Pancreas (tissue), 10 donors: ENCODE data around the gene NR1I3. TPM values are rescaled to one million over a fixed set of nuclear protein-coding genes. Genes with fewer than 3 reads are reported as not detected.
A peak's percentile ranks its signal among the peaks of the same experiment; 100 is the strongest.

ENCODE experiments used
- ATAC-seq, 4 donors: fragments of 200-7000 bp; cut with Tn5 transposase; one replicate each; pipeline versions ENCODE4 v1.8.0 to v1.9.1; 2020; ENCODE audit warnings: mild to moderate bottlenecking in 4 of 4, moderate library complexity in 4 of 4
- DNase-seq, 6 donors: peaks; one replicate each; pipeline ENCODE4 v3.0.0-alpha.2; 2020
- FAIRE-seq: peaks from 2 replicates; lab custom pipeline; 2012; peaks lifted over from hg19 to GRCh38; lab: Jason Lieb, UNC
- H3K27ac ChIP-seq, 4 donors: fragments of 200-600 bp; sonication (generic); 1 replicate in 3 of 4; 2 replicates in 1 of 4; pipeline versions ENCODE4 v1.5.0 to v1.8.0; 2020
- H3K27me3 ChIP-seq, 4 donors: fragments of 200-600 bp; one replicate each; pipeline ENCODE4 v1.8.0; 2021
- H3K36me3 ChIP-seq, 3 donors: fragments of 200-600 bp; sonication (generic) in 1 of 3; one replicate each; pipeline versions ENCODE4 v1.5.0 to v1.8.0; 2020 to 2021
- H3K4me1 ChIP-seq, 3 donors: fragments of 200-600 bp; one replicate each; pipeline ENCODE4 v1.8.0; 2021
- H3K4me3 ChIP-seq, 4 donors: fragments of 200-600 bp; sonication (generic) in 2 of 4; one replicate each; pipeline versions ENCODE4 v1.5.0 to v1.8.0; 2020 to 2021
- H3K9me3 ChIP-seq, 4 donors: fragments of 200-600 bp; one replicate each; pipeline ENCODE4 v1.8.0; 2021
- CTCF ChIP-seq, 4 donors: fragments of 200-600 bp; sonication (generic) in 3 of 4; IDR thresholded peaks; one replicate each; pipeline versions ENCODE4 v1.5.0 to v1.8.0; 2021; ENCODE audit warnings: antibody characterized with exemption in 4 of 4
- WGBS, 2 donors: extraction: QIAGEN DNeasy Blood & Tissue Kit; methylation state at CpG; one replicate each; pipeline ENCODE4 v1.1.7; 2013; 5-methylcytosine and 5-hydroxymethylcytosine counted together
- intact Hi-C, 3 donors: fragments of 100-400 bp; cut with DNase I; formaldehyde crosslinking; loops; one replicate each; pipeline versions ENCODE4 v1.11.1 to v1.14.2; 2022
- polyA plus RNA-seq, 2 donors: library from polyadenylated mRNA; stranded (reverse); fragments of 200-250 nt; gene quantifications; one replicate each; pipeline ENCODE4 v1.2.3, GENCODE V29; 2013
- total RNA-seq, 6 donors: library from RNA; stranded (reverse); fragmentation: NEBNext Ultra II Directional in 4 of 6; extraction: Animal tissue kit (Norgen Biotek cat#: 25700) in 4 of 6; gene quantifications; one replicate each; pipeline versions ENCODE4 v1.2.1 to v1.2.4, GENCODE V29; 2021 to 2023
- donor health status: healthy with polysubstance abuse.
- donor health status: DM: no; HTN: no; CAD: no; lungs with moderate emphysema.
- donor health status: DM: no; HTN: no; CAD: no.
- donor health status: control.
- donor health status: control.
- donor health status: Bipolar disorder and iron deficiency.
- donor health status: DM: yes; HTN: yes; CAD: no.
- donor health status: DM: no; HTN: no; CAD: no.
- donor health status: DM: no; HTN: no; CAD: no.
- donor health status: DM: yes; HTN: yes; CAD: no.

Gene NR1I3
- total and polyA plus RNA-seq, 8 donors: 0.15 TPM; not detected in 7

- Histone ChIP-seq H3K36me3 (no peaks in the 10 kb centered on the region), H3K27me3 (no peaks in the 10 kb centered on the region), H3K4me3 (no peak overlapping the region), H3K9me3 (no peaks in the 10 kb centered on the region), H3K4me1 (no peaks in the 10 kb centered on the region), H3K27ac (no peak overlapping the region)
- no peak for FAIRE-seq
- no peak for TF ChIP-seq CTCF (IDR thresholded peaks at IDR 0.05)
- intact Hi-C loops: loop anchor here in 2 of 3 donors (5.0 to 10.0 kb wide), 2 partner anchors 184 to 191 kb away; no protein-coding TSS in a partner anchor
- 41 to 48% methylated on average over 22 of the region's 22 CpGs for WGBS, 2 donors
- no peak for ATAC-seq
- no peak for DNase-seq
Measured at GRCh38 chr1:161190962-161191521, 47.0 kb downstream of the NR1I3 start.

GRCh38 chr1:161189036-161189435 is 49.0 kb downstream of the NR1I3 start:
- Histone ChIP-seq H3K4me3 (no peak overlapping the region), H3K4me1 (no peaks in the 10 kb centered on the region), H3K27me3 (no peaks in the 10 kb centered on the region), H3K36me3 (no peaks in the 10 kb centered on the region), H3K27ac (no peak overlapping the region), H3K9me3 (no peaks in the 10 kb centered on the region)
- no peak for ATAC-seq
- 79 to 88% methylated on average over 5 of the region's 5 CpGs for WGBS, 2 donors
- FAIRE-seq: no peak
- no peak for DNase-seq
- TF ChIP-seq CTCF (IDR thresholded peaks at IDR 0.05): no peak
- intact Hi-C loops: no loop called here

- H3K27me3 ChIP-seq: no peaks in the 10 kb centered on the region
- TF ChIP-seq CTCF (IDR thresholded peaks at IDR 0.05): no peak
- no peak overlapping the region for H3K27ac ChIP-seq
- no peaks in the 10 kb centered on the region for H3K9me3 ChIP-seq
- ATAC-seq: no peak
- 82 to 83% methylated on average over 6 of the region's 6 CpGs for WGBS, 2 donors
- no peak for DNase-seq
- FAIRE-seq: no peak
- H3K4me3 ChIP-seq: no peak overlapping the region
- intact Hi-C loops: no loop called here
- H3K4me1 ChIP-seq: no peaks in the 10 kb centered on the region
- no peaks in the 10 kb centered on the region for H3K36me3 ChIP-seq
Measured at GRCh38 chr1:161188381-161188780, 49.6 kb downstream of the NR1I3 start.

- no peak for TF ChIP-seq CTCF (IDR thresholded peaks at IDR 0.05)
- 67 to 71% methylated on average over 3 of the region's 3 CpGs for WGBS, 2 donors
- Histone ChIP-seq H3K27me3 (no peaks in the 10 kb centered on the region), H3K36me3 (no peaks in the 10 kb centered on the region), H3K9me3 (no peaks in the 10 kb centered on the region), H3K4me3 (no peak overlapping the region), H3K4me1 (no peaks in the 10 kb centered on the region), H3K27ac (no peak overlapping the region)
- no peak for FAIRE-seq
- DNase-seq: no peak
- intact Hi-C loops: no loop called here
- no peak for ATAC-seq
Measured at GRCh38 chr1:161187311-161187710, 50.7 kb downstream of the NR1I3 start.

- Histone ChIP-seq H3K36me3 (no peaks in the 10 kb centered on the region), H3K9me3 (no peaks in the 10 kb centered on the region), H3K27ac (peak overlapping the region in 2 of 4 donors; percentile 13 to 22), H3K27me3 (no peaks in the 10 kb centered on the region), H3K4me1 (no peaks in the 10 kb centered on the region), H3K4me3 (no peak overlapping the region)
- ATAC-seq: peak in 3 of 4 donors; percentile 21 to 61 (median 55)
- no peak for DNase-seq
- 46 to 47% methylated on average over 2 of the region's 2 CpGs for WGBS, 2 donors
- TF ChIP-seq CTCF (IDR thresholded peaks at IDR 0.05): no peak
- intact Hi-C loops: no loop called here
- FAIRE-seq: no peak
Measured at GRCh38 chr1:161185732-161186311, 52.2 kb downstream of the NR1I3 start.
